GM12878 (cell line): ENCODE data around the gene LEF1. TPM values are rescaled to one million over a fixed set of nuclear protein-coding genes. Genes with fewer than 3 reads are reported as not detected.

ENCODE experiments used
- ATAC-seq: fragments of 200-7000 bp; cut with Tn5 transposase; 3 replicates; pipeline ENCODE4 v1.9.1; 2020; ENCODE audit warnings: mild to moderate bottlenecking, moderate library complexity
- BruUV-seq: library from RNA; stranded (reverse); fragments of 400-500 nt; replicated peaks from 2 replicates; lab custom pipeline; 2021; lab: Mats Ljungman, UMichigan
- CTCF ChIA-PET: fragments of 300-600 bp; sonication (Branson Sonifier 250); formaldehyde crosslinking; extraction: SDS; loops from one replicate; lab custom pipeline; 2021; ENCODE audit warnings: inconsistent platforms; lab: Yijun Ruan, JAX
- POLR2A ChIA-PET: fragments of 350-600 bp; formaldehyde crosslinking; extraction: SDS; loops from one replicate; lab custom pipeline; 2021; ENCODE audit warnings: inconsistent platforms; lab: Charles Lee
- RAD21 ChIA-PET: fragments of 300-600 bp; sonication (Branson Sonifier 250); formaldehyde crosslinking; loops from one replicate; lab custom pipeline; 2023; ENCODE audit warnings: antibody characterized with exemption; ENCODE audit not compliant: unreplicated experiment; lab: Charles Lee
- SMC1A ChIA-PET: fragments of 300-600 bp; sonication (Branson Sonifier 250); formaldehyde crosslinking; loops from one replicate; lab custom pipeline; 2023; ENCODE audit not compliant: unreplicated experiment, uncharacterized antibody; lab: Charles Lee
- DNase-seq: peaks from one replicate; pipeline ENCODE4 v3.0.0-alpha.2; 2011; ENCODE audit warnings: low read depth, low spot score
- FAIRE-seq: peaks from 3 replicates; lab custom pipeline; 2011; peaks lifted over from hg19 to GRCh38; lab: Jason Lieb, UNC
- H2AFZ ChIP-seq: 2 replicates; pipeline ENCODE4 v1.6.0; 2011; ENCODE audit warnings: low read depth, low read length, control low read depth; ENCODE audit not compliant: control insufficient read depth
- H3K27ac ChIP-seq: 2 replicates; pipeline ENCODE4 v1.5.1; 2011; ENCODE audit warnings: control low read depth; ENCODE audit not compliant: control insufficient read depth, insufficient read depth
- H3K27me3 ChIP-seq, 2 experiments: replicated peaks in 1 of 2; 2 replicates each; pipeline versions ENCODE4 v1.6.0 to v1.6.1; 2011; ENCODE audit warnings: low read length in 1 of 2; ENCODE audit not compliant: control insufficient read depth in 2 of 2, insufficient read depth in 2 of 2
- H3K36me3 ChIP-seq, 2 experiments: 2 replicates each; pipeline ENCODE4 v1.5.1; 2011; ENCODE audit warnings: low read length in 1 of 2; ENCODE audit not compliant: control insufficient read depth in 2 of 2, insufficient read depth in 2 of 2
- H3K4me1 ChIP-seq: 2 replicates; pipeline ENCODE4 v1.6.1; 2011; ENCODE audit warnings: mild to moderate bottlenecking, low read length, moderate library complexity, mixed read lengths; ENCODE audit not compliant: control insufficient read depth, insufficient read depth
- H3K4me2 ChIP-seq: 2 replicates; pipeline ENCODE4 v1.6.0; 2011; ENCODE audit warnings: control low read depth; ENCODE audit not compliant: control insufficient read depth, insufficient read depth
- H3K4me3 ChIP-seq: fragments of 200-600 bp; sonication (generic); 2 replicates; pipeline ENCODE4 v1.5.1; 2016
- H3K79me2 ChIP-seq: 2 replicates; pipeline ENCODE4 v1.6.0; 2011; ENCODE audit warnings: low read length; ENCODE audit not compliant: control insufficient read depth, insufficient read depth
- H3K9ac ChIP-seq: 2 replicates; pipeline ENCODE4 v1.8.0; 2011; ENCODE audit warnings: low read length, control low read depth, mixed read lengths; ENCODE audit not compliant: control insufficient read depth, insufficient read depth
- H3K9me3 ChIP-seq: replicated peaks from 3 replicates; pipeline ENCODE4 v1.5.1; 2011; ENCODE audit warnings: mild to moderate bottlenecking, low read length; ENCODE audit not compliant: control insufficient read depth, insufficient read depth
- H4K20me1 ChIP-seq: 2 replicates; pipeline ENCODE4 v1.6.0; 2011; ENCODE audit not compliant: control insufficient read depth, insufficient read depth
- BHLHE40 ChIP-seq, 2 experiments: fragments of 450-650 bp in 1 of 2; IDR thresholded peaks; 2 replicates each; pipeline ENCODE4 v1.6.1; 2011 to 2017; ENCODE audit warnings: low read depth in 2 of 2, borderline replicate concordance in 1 of 2, improper control_type of control experiment in 1 of 2, low read length in 1 of 2, mild to moderate bottlenecking in 1 of 2
- EGR1 ChIP-seq, 2 experiments: IDR thresholded peaks; 1 replicate in 1 of 2; 2 replicates in 1 of 2; pipeline ENCODE4 v1.6.1; 2011 to 2012; ENCODE audit warnings: low read depth in 2 of 2, low read length in 2 of 2, borderline replicate concordance in 1 of 2, mild to moderate bottlenecking in 1 of 2, moderate library complexity in 1 of 2
- POU2F2 ChIP-seq: IDR thresholded peaks from 3 replicates; pipeline ENCODE4 v1.6.1; 2011; ENCODE audit warnings: low read depth, mild to moderate bottlenecking, low read length, borderline replicate concordance
- RB1 ChIP-seq: fragments of 450-650 bp; formaldehyde crosslinking; IDR thresholded peaks from 2 replicates; pipeline ENCODE4 v1.6.1; 2017; ENCODE audit warnings: mild to moderate bottlenecking, borderline replicate concordance
- RUNX3 ChIP-seq: IDR thresholded peaks from 2 replicates; pipeline ENCODE4 v1.6.1; 2012; ENCODE audit warnings: low read length, inconsistent platforms
- ZNF274 ChIP-seq: IDR thresholded peaks from one replicate; pipeline ENCODE4 v1.8.0; 2011; ENCODE audit not compliant: insufficient read length, insufficient read depth
- WGBS: methylation state at CpG from one replicate; pipeline ENCODE4 v1.1.6; 2016; ENCODE audit warnings: low lambda C conversion rate; ENCODE audit not compliant: insufficient replicate concordance, insufficient coverage; ENCODE audit errors: missing lambda C conversion rate; 5-methylcytosine and 5-hydroxymethylcytosine counted together
- in situ Hi-C: fragments of 300-500 bp; cut with MboI; formaldehyde crosslinking; loops from 9 replicates; pipeline ENCODE4 v1.14.3; 2018; ENCODE audit warnings: mixed read lengths
- intact Hi-C: fragments of 100-400 bp; cut with micrococcal nuclease; formaldehyde crosslinking; loops from one replicate; pipeline ENCODE4 v1.14.2; 2022; ENCODE audit not compliant: unreplicated experiment
- polyA plus RNA-seq, 11 experiments: library from polyadenylated mRNA; depleted of rRNA in 4 of 11; unstranded in 6 of 11; stranded (reverse) in 5 of 11; fragments of >200 nt; fragmentation: Nextera tagmentation in 4 of 11; fragmentation: Illumina TruSeq in 1 of 11; extraction: Ambion mirVana in 4 of 11; extraction: Trizol in 1 of 11; gene quantifications; 1 replicate in 1 of 11; 2 replicates in 10 of 11; pipeline versions ENCODE4 v1.2.1 to v1.2.3, GENCODE V29; 2011 to 2016; ENCODE audit warnings: inconsistent platforms in 2 of 11, missing spikeins in 2 of 11, low read depth in 1 of 11
- total RNA-seq, 4 experiments: library from RNA; depleted of rRNA in 3 of 4; stranded (reverse); fragments of >200 nt in 3 of 4; fragmentation: Illumina TruSeq in 1 of 4; extraction: Trizol in 1 of 4; gene quantifications; 2 replicates each; pipeline versions ENCODE4 v1.2.1 to v1.2.3, GENCODE V29; 2013 to 2021
- TF ChIP-seq, protein P1 (sequence below): fragments of 450-650 bp; IDR thresholded peaks from 2 replicates; pipeline ENCODE4 v1.6.1; 2017; ENCODE audit warnings: mild to moderate bottlenecking, moderate library complexity

Gene LEF1
- total and polyA plus RNA-seq, 10 of the 15 experiments (the other 5 are each of a cell fraction or from before 2014, with no cell fraction given): 10.2 to 38.1 (median 19.5) TPM

DNA sequence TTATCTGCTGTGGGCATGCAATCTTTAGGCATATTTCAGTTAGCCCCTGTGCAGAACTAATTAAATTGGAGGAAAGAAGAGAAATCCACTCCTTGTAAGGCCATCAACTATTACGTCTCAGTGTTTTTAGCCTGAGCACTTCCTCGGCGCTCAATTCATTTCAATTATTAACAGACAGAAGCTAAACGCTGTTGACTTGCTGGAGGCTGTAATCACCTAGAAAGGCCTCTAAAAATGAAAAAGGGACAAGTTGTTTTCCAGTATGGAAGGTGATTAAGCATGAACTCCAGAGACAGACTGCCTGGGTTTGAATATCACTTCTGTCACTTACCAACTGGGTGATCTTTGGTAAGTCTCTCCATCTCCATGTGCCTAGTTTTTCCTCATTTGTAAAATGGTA lies 59.6 kb downstream of the LEF1 start (continued):
- TF ChIP-seq, protein P1, sequence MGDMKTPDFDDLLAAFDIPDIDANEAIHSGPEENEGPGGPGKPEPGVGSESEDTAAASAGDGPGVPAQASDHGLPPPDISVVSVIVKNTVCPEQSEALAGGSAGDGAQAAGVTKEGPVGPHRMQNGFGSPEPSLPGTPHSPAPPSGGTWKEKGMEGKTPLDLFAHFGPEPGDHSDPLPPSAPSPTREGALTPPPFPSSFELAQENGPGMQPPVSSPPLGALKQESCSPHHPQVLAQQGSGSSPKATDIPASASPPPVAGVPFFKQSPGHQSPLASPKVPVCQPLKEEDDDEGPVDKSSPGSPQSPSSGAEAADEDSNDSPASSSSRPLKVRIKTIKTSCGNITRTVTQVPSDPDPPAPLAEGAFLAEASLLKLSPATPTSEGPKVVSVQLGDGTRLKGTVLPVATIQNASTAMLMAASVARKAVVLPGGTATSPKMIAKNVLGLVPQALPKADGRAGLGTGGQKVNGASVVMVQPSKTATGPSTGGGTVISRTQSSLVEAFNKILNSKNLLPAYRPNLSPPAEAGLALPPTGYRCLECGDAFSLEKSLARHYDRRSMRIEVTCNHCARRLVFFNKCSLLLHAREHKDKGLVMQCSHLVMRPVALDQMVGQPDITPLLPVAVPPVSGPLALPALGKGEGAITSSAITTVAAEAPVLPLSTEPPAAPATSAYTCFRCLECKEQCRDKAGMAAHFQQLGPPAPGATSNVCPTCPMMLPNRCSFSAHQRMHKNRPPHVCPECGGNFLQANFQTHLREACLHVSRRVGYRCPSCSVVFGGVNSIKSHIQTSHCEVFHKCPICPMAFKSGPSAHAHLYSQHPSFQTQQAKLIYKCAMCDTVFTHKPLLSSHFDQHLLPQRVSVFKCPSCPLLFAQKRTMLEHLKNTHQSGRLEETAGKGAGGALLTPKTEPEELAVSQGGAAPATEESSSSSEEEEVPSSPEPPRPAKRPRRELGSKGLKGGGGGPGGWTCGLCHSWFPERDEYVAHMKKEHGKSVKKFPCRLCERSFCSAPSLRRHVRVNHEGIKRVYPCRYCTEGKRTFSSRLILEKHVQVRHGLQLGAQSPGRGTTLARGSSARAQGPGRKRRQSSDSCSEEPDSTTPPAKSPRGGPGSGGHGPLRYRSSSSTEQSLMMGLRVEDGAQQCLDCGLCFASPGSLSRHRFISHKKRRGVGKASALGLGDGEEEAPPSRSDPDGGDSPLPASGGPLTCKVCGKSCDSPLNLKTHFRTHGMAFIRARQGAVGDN: no peak
- TF ChIP-seq ZNF274 (no peak), POU2F2 (no peak), BHLHE40 (IDR thresholded peaks at IDR 0.05; ENCODE audit: borderline replicate concordance in 1 of 2, low read depth in 2 of 2, low read length in 1 of 2) (no peak), EGR1 (IDR thresholded peaks at IDR 0.05; ENCODE audit: borderline replicate concordance in 1 of 2, low read depth in 2 of 2, low read length in 2 of 2) (no peak)

DNA sequence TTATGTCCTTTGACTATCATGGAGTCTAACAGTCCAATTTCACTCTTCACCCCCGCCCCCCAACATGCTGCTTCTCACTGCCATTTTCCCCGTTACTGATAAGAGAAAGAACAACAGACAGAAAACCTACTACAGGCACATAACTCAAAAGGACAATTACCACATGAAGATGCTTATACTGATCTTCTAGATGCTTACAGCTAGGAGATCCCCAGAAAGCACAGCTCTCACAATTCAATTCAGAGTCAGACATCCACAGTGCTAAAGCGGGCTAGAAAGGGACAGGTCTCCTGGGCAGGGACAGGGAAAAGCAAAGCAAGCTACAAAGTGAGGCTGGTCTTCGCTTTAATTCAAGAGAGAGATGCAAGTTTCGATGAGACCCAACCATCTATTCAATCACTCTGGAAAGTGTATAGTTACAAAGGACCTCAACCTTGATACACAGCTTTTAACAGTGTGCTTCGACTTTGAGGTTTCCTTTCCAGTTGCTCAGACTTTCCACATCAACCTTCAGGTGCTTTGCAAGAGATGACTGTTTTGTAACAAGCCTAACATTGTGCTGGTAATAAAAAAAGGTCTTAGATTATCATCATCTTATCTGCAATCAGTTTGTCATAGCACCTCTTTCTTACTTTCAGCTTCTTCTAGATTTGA lies 60.9 kb downstream of the LEF1 start:
- Histone ChIP-seq H3K4me2 (no peak overlapping the region), H2AFZ (no peak overlapping the region), H3K27ac (no peak overlapping the region), H3K4me1 (peaks cover 9% of the 10 kb centered on the region; the same call in 1 of the 2 replicates), H4K20me1 (no peaks in the 10 kb centered on the region), H3K4me3 (no peak overlapping the region), H3K9me3 (no peaks in the 10 kb centered on the region), H3K9ac (no peak overlapping the region), H3K79me2 (no peaks in the 10 kb centered on the region), H3K36me3 (no peaks in the 10 kb centered on the region), H3K27me3 (no peaks in the 10 kb centered on the region; a peak in 1 of 4 replicates)
- FAIRE-seq (no peak), DNase-seq (no peak), ATAC-seq (peak; percentile 30)
- ChIA-PET SMC1A (interaction anchor here (0.6 to 3.1 kb wide), 11 partner anchors 8 to 197 kb away, joined by 3 to 9 read pairs (median 3); no protein-coding TSS in a partner anchor), POLR2A (interaction anchor here (1.0 to 1.7 kb wide), 3 partner anchors 9 to 32 kb away, joined by 3 to 7 read pairs (median 4); no protein-coding TSS in a partner anchor), RAD21 (interaction anchor here (1.3 kb wide), 1 partner anchor 10 kb away, joined by 5 read pairs; no protein-coding TSS in a partner anchor), CTCF (interaction anchor here (0.7 to 1.8 kb wide), 5 partner anchors 9 to 107 kb away, joined by 3 to 5 read pairs (median 4); no protein-coding TSS in a partner anchor)
- in situ Hi-C loops (no loop called here), intact Hi-C loops (no loop called here)
- 43% methylated on average over 6 of the region's 6 CpGs for WGBS
- no TSS peak for BruUV-seq
- peak; percentile 27; the same call in 1 of the 2 replicates for TF ChIP-seq RUNX3
- TF ChIP-seq RB1: no peak
